Pancreas (tissue), 10 donors: Measurements from ENCODE around the gene LAMB1. TPM values are rescaled to one million over a fixed set of nuclear protein-coding genes. Genes with fewer than 3 reads are reported as not detected.

ENCODE experiments used
- ATAC-seq, 4 donors: fragments of 200-7000 bp; cut with Tn5 transposase; one replicate each; pipeline versions ENCODE4 v1.8.0 to v1.9.1; 2020; ENCODE audit warnings: mild to moderate bottlenecking in 4 of 4, moderate library complexity in 4 of 4
- DNase-seq, 6 donors: peaks; one replicate each; pipeline ENCODE4 v3.0.0-alpha.2; 2020
- FAIRE-seq: peaks from 2 replicates; lab custom pipeline; 2012; peaks lifted over from hg19 to GRCh38; lab: Jason Lieb, UNC
- H3K27ac ChIP-seq, 4 donors: fragments of 200-600 bp; sonication (generic); 1 replicate in 3 of 4; 2 replicates in 1 of 4; pipeline versions ENCODE4 v1.5.0 to v1.8.0; 2020
- H3K27me3 ChIP-seq, 4 donors: fragments of 200-600 bp; one replicate each; pipeline ENCODE4 v1.8.0; 2021
- H3K36me3 ChIP-seq, 3 donors: fragments of 200-600 bp; sonication (generic) in 1 of 3; one replicate each; pipeline versions ENCODE4 v1.5.0 to v1.8.0; 2020 to 2021
- H3K4me1 ChIP-seq, 3 donors: fragments of 200-600 bp; one replicate each; pipeline ENCODE4 v1.8.0; 2021
- H3K4me3 ChIP-seq, 4 donors: fragments of 200-600 bp; sonication (generic) in 2 of 4; one replicate each; pipeline versions ENCODE4 v1.5.0 to v1.8.0; 2020 to 2021
- H3K9me3 ChIP-seq, 4 donors: fragments of 200-600 bp; one replicate each; pipeline ENCODE4 v1.8.0; 2021
- WGBS, 2 donors: extraction: QIAGEN DNeasy Blood & Tissue Kit; methylation state at CpG; one replicate each; pipeline ENCODE4 v1.1.7; 2013; 5-methylcytosine and 5-hydroxymethylcytosine counted together
- intact Hi-C, 3 donors: fragments of 100-400 bp; cut with DNase I; formaldehyde crosslinking; loops; one replicate each; pipeline versions ENCODE4 v1.11.1 to v1.14.2; 2022
- polyA plus RNA-seq, 2 donors: library from polyadenylated mRNA; stranded (reverse); fragments of 200-250 nt; gene quantifications; one replicate each; pipeline ENCODE4 v1.2.3, GENCODE V29; 2013
- total RNA-seq, 6 donors: library from RNA; stranded (reverse); fragmentation: NEBNext Ultra II Directional in 4 of 6; extraction: Animal tissue kit (Norgen Biotek cat#: 25700) in 4 of 6; gene quantifications; one replicate each; pipeline versions ENCODE4 v1.2.1 to v1.2.4, GENCODE V29; 2021 to 2023
- TF ChIP-seq, protein P1 (sequence below), 4 donors: fragments of 200-600 bp; sonication (generic) in 3 of 4; IDR thresholded peaks; one replicate each; pipeline versions ENCODE4 v1.5.0 to v1.8.0; 2021; ENCODE audit warnings: antibody characterized with exemption in 4 of 4
- donor health status: healthy with polysubstance abuse.
- donor health status: DM: no; HTN: no; CAD: no; lungs with moderate emphysema.
- donor health status: DM: no; HTN: no; CAD: no.
- donor health status: control.
- donor health status: control.
- donor health status: Bipolar disorder and iron deficiency.
- donor health status: DM: yes; HTN: yes; CAD: no.
- donor health status: DM: no; HTN: no; CAD: no.
- donor health status: DM: no; HTN: no; CAD: no.
- donor health status: DM: yes; HTN: yes; CAD: no.

Gene LAMB1
- total and polyA plus RNA-seq, 8 donors = 25.5 to 169 (median 106) TPM

DNA sequence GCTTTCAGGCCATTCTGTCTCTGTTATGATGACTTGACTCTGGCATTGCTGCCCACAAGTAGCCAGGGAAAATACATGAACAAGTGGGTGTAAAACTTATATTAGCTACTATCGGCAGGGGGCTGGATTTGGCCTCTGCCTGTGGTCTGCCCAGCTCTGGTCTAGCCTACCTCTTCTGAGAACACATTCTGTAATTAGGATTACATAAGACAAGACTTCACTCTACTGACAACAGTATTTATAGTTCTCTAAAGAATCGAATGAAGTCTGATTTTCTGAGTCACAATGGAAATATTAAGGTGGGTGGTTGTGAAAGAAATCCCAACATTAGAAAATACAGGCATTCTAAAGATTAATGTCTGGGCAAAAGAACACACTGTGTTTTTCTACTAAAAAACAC, 56.5 kb downstream of the LAMB1 start:
- Histone ChIP-seq H3K27me3 (no peaks in the 10 kb centered on the region), H3K9me3 (no peaks in the 10 kb centered on the region), H3K4me3 (no peak overlapping the region), H3K27ac (no peak overlapping the region), H3K36me3 (peaks cover 0 to 14% (median 12%) of the 10 kb centered on the region in 3 donors), H3K4me1 (peaks cover 11 to 31% (median 31%) of the 10 kb centered on the region in 3 donors)
- TF ChIP-seq, protein P1, sequence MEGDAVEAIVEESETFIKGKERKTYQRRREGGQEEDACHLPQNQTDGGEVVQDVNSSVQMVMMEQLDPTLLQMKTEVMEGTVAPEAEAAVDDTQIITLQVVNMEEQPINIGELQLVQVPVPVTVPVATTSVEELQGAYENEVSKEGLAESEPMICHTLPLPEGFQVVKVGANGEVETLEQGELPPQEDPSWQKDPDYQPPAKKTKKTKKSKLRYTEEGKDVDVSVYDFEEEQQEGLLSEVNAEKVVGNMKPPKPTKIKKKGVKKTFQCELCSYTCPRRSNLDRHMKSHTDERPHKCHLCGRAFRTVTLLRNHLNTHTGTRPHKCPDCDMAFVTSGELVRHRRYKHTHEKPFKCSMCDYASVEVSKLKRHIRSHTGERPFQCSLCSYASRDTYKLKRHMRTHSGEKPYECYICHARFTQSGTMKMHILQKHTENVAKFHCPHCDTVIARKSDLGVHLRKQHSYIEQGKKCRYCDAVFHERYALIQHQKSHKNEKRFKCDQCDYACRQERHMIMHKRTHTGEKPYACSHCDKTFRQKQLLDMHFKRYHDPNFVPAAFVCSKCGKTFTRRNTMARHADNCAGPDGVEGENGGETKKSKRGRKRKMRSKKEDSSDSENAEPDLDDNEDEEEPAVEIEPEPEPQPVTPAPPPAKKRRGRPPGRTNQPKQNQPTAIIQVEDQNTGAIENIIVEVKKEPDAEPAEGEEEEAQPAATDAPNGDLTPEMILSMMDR (IDR thresholded peaks at IDR 0.05) = no peak
- intact Hi-C loops = no loop called here
- DNase-seq (no peak), FAIRE-seq (no peak), ATAC-seq (no peak)
- 71 to 79% methylated on average over 2 of the region's 2 CpGs for WGBS, 2 donors

DNA sequence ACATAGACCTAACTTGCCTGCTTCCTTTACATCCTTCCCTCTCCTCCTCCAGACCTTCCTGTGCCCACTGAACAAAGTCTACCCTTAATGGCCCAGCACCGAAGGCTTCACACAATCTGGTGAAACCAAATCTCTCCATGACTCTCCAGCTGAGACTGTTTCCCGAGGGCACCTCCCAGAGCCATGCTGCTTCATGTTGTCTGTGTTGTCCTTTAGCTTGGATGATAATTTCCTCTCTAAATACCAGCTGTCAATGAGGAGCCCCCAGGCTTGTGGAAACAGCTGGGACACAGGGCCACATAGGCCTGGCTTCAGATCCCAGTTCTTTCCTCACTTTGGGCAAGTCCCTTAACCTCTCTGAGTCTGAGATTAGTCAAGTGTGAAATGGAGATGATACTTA, 57.6 kb downstream of the LAMB1 start:
- Histone ChIP-seq H3K36me3 (peaks cover 0 to 14% (median 13%) of the 10 kb centered on the region in 3 donors), H3K4me1 (peaks cover 5 to 23% (median 21%) of the 10 kb centered on the region in 3 donors), H3K4me3 (no peak overlapping the region), H3K9me3 (no peaks in the 10 kb centered on the region), H3K27me3 (no peaks in the 10 kb centered on the region), H3K27ac (no peak overlapping the region)
- TF ChIP-seq, protein P1 (IDR thresholded peaks at IDR 0.05) = no peak
- WGBS, 2 donors = 93% methylated on average over 2 of the region's 2 CpGs
- intact Hi-C loops = no loop called here
- ATAC-seq (no peak), DNase-seq (no peak), FAIRE-seq (no peak)

DNA sequence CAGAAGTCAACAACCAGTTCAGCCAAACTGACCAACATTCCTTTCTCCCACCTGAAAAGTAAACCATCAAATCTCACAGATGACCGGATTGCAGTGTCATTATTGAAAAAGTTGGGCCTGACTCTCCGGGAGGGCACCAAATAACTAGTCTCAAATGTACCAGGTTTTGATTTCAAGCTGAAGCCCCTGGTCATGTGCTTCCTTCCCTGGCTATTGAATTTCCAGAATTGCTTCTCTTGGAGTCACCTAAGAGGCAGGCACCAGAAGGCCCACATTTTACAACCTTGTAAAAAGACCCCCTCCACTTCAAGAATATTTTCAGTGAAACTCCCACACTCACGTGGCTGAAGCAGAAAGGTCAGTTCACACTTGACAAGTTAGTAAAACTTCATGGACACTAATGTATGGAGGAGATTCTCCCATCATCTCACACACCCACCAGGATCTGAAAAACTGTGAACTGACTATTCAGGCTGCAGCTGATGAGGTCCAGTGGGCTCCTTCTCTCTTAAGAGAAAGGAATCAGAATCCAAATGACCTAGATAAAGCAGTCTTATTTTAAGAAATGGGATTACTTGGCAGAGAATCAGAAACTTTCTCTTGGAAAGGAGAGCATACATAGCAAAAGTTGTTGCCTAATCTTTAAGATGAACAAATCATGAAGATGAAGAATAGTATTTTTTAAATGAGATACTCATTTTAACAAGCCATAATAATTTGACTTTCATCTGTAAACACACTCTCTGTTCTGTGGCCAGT, 58.4 kb downstream of the LAMB1 start:
- ATAC-seq = no peak
- WGBS, 2 donors = 90 to 91% methylated on average over 3 of the region's 3 CpGs
- peaks cover 0 to 20% (median 14%) of the 10 kb centered on the region in 3 donors for H3K36me3 ChIP-seq

DNA sequence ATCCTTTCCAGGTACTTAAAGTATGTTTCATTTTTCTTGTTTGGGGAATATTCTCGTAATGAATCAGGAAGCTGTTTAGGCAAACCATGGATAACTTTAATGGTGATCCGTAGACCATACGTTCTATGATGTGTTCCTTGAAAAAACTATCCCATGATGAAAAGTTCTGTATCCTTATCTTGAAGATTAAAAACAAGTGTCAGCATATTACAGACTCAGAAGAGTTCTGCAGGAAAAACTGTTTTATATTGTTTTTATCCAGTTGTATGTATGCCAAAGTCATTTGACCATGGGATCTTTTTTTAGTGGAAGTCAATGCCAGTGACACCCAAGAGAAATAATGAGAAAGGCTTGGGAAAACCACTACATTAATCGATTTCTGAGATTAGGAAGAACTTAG, 59.9 kb downstream of the LAMB1 start:
- Histone ChIP-seq H3K27me3 (no peaks in the 10 kb centered on the region), H3K36me3 (peaks cover 0 to 22% (median 14%) of the 10 kb centered on the region in 3 donors), H3K9me3 (no peaks in the 10 kb centered on the region), H3K27ac (no peak overlapping the region), H3K4me1 (no peaks in the 10 kb centered on the region), H3K4me3 (no peak overlapping the region)
- FAIRE-seq (no peak), DNase-seq (no peak), ATAC-seq (no peak)
- 90% methylated on average over 4 of the region's 4 CpGs for WGBS, 2 donors
- intact Hi-C loops = no loop called here
- TF ChIP-seq, protein P1 (IDR thresholded peaks at IDR 0.05) = no peak

More for the DNA sequence above, 58.4 kb downstream of the LAMB1 start:
- Histone ChIP-seq H3K27ac (no peak overlapping the region), H3K4me3 (no peak overlapping the region), H3K4me1 (peaks cover 5 to 16% (median 15%) of the 10 kb centered on the region in 3 donors), H3K9me3 (no peaks in the 10 kb centered on the region), H3K27me3 (no peaks in the 10 kb centered on the region)
- TF ChIP-seq, protein P1 (IDR thresholded peaks at IDR 0.05) = no peak
- DNase-seq = no peak
- intact Hi-C loops = no loop called here
- FAIRE-seq = no peak

DNA sequence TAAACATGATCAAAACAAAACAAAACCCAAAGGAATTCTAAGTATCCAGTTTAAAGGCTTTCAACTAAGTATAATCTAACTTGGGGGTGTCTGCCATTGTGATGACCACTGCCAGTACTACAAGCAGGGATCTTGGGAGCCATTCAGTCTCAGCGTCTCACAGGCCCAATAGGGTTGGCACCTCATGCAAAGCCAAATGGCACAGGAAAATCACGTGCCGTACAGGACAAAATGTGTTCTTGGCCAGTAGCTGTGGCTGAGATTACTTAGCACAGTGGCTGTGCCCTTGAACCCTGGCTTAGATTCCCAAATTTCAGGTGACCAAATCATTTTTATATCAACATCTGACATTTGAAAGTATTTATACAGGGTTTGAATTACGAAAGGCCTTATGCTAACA, 62.0 kb downstream of the LAMB1 start:
- Histone ChIP-seq H3K4me3 (no peak overlapping the region), H3K9me3 (no peaks in the 10 kb centered on the region), H3K27ac (no peak overlapping the region), H3K4me1 (no peaks in the 10 kb centered on the region), H3K27me3 (no peaks in the 10 kb centered on the region), H3K36me3 (peaks cover 0 to 22% (median 14%) of the 10 kb centered on the region in 3 donors)
- no peak for ATAC-seq
- 92 to 98% methylated on average over 4 of the region's 4 CpGs for WGBS, 2 donors
- intact Hi-C loops = no loop called here
- TF ChIP-seq, protein P1 (IDR thresholded peaks at IDR 0.05) = no peak
- DNase-seq = no peak
- no peak for FAIRE-seq
